Nephron (organoid): ENCODE measurements around the gene PPFIA1.

Experiments
- H3K27ac Mint-ChIP-seq, 3 experiments: 2 replicates each; pipeline ENCODE4 v1.8.0; 2020; ENCODE audit warnings: mixed read lengths in 3 of 3, mild to moderate bottlenecking in 2 of 3, moderate library complexity in 1 of 3
- H3K27me3 Mint-ChIP-seq: 2 replicates; pipeline ENCODE4 v1.8.0; 2021; ENCODE audit warnings: low read depth, mild to moderate bottlenecking, moderate library complexity, mixed read lengths
- H3K36me3 Mint-ChIP-seq: 2 replicates; pipeline ENCODE4 v1.8.0; 2020; ENCODE audit warnings: low read depth, mixed read lengths
- H3K4me1 Mint-ChIP-seq: 2 replicates; pipeline ENCODE4 v1.8.0; 2020; ENCODE audit warnings: mixed read lengths
- H3K4me3 Mint-ChIP-seq, 3 experiments: 2 replicates each; pipeline ENCODE4 v1.8.0; 2020; ENCODE audit warnings: mild to moderate bottlenecking in 3 of 3, mixed read lengths in 3 of 3, moderate library complexity in 2 of 3
- H3K9me3 Mint-ChIP-seq: 2 replicates; pipeline ENCODE4 v1.8.0; 2020; ENCODE audit warnings: mixed read lengths
- CTCF ChIP-seq, 3 experiments: fragments of 200-600 bp; sonication (generic); IDR thresholded peaks; one replicate each; pipeline ENCODE4 v1.5.0; 2021; ENCODE audit warnings: antibody characterized with exemption in 3 of 3; ENCODE audit not compliant: unreplicated experiment in 3 of 3

PPFIA1 gene

GRCh38 chr11:70352100-70352499, 81.6 kb downstream of the PPFIA1 start:
- no peak overlapping the region for H3K27ac Mint-ChIP-seq
- H3K9me3 Mint-ChIP-seq = no peaks in the 10 kb centered on the region
- peaks cover 9% of the 10 kb centered on the region for H3K4me1 Mint-ChIP-seq
- H3K4me3 Mint-ChIP-seq = no peak overlapping the region
- H3K36me3 Mint-ChIP-seq = peaks cover 59% of the 10 kb centered on the region
- H3K27me3 Mint-ChIP-seq = no peaks in the 10 kb centered on the region
- no peak for TF ChIP-seq CTCF (IDR thresholded peaks at IDR 0.05; ENCODE audit: unreplicated experiment in 3 of 3)

GRCh38 chr11:70352601-70353000, 82.1 kb downstream of the PPFIA1 start:
- Mint-ChIP-seq H3K4me1 (peaks cover 9% of the 10 kb centered on the region), H3K4me3 (no peak overlapping the region), H3K27me3 (no peaks in the 10 kb centered on the region), H3K27ac (no peak overlapping the region), H3K9me3 (no peaks in the 10 kb centered on the region), H3K36me3 (peaks cover 56% of the 10 kb centered on the region)
- TF ChIP-seq CTCF (IDR thresholded peaks at IDR 0.05; ENCODE audit: unreplicated experiment in 3 of 3) = no peak

- H3K4me3 Mint-ChIP-seq = no peak overlapping the region
- peaks cover 59% of the 10 kb centered on the region for H3K36me3 Mint-ChIP-seq
- peaks cover 9% of the 10 kb centered on the region for H3K4me1 Mint-ChIP-seq
- no peaks in the 10 kb centered on the region for H3K9me3 Mint-ChIP-seq
- no peak for TF ChIP-seq CTCF (IDR thresholded peaks at IDR 0.05; ENCODE audit: unreplicated experiment in 3 of 3)
- H3K27me3 Mint-ChIP-seq = no peaks in the 10 kb centered on the region
- no peak overlapping the region for H3K27ac Mint-ChIP-seq
These were observed 82.8 kb downstream of the PPFIA1 start for GRCh38 chr11:70353329-70353728.

GRCh38 chr11:70353900-70354568, 83.5 kb downstream of the PPFIA1 start:
- no peaks in the 10 kb centered on the region for H3K9me3 Mint-ChIP-seq
- H3K4me3 Mint-ChIP-seq = no peak overlapping the region
- H3K4me1 Mint-ChIP-seq = peaks cover 9% of the 10 kb centered on the region
- no peak for TF ChIP-seq CTCF (IDR thresholded peaks at IDR 0.05; ENCODE audit: unreplicated experiment in 3 of 3)
- peaks cover 63% of the 10 kb centered on the region for H3K36me3 Mint-ChIP-seq
- H3K27me3 Mint-ChIP-seq = no peaks in the 10 kb centered on the region
- H3K27ac Mint-ChIP-seq = no peak overlapping the region

GRCh38 chr11:70354629-70355028, 84.1 kb downstream of the PPFIA1 start:
- no peak overlapping the region for H3K4me3 Mint-ChIP-seq
- H3K4me1 Mint-ChIP-seq = peaks cover 9% of the 10 kb centered on the region
- no peaks in the 10 kb centered on the region for H3K9me3 Mint-ChIP-seq
- no peak for TF ChIP-seq CTCF (IDR thresholded peaks at IDR 0.05; ENCODE audit: unreplicated experiment in 3 of 3)
- peaks cover 63% of the 10 kb centered on the region for H3K36me3 Mint-ChIP-seq
- no peak overlapping the region for H3K27ac Mint-ChIP-seq
- no peaks in the 10 kb centered on the region for H3K27me3 Mint-ChIP-seq

GRCh38 chr11:70358753-70359152, 88.3 kb downstream of the PPFIA1 start:
- Mint-ChIP-seq H3K36me3 (peaks cover 77% of the 10 kb centered on the region), H3K4me3 (no peak overlapping the region), H3K27ac (no peak overlapping the region), H3K4me1 (no peaks in the 10 kb centered on the region), H3K9me3 (no peaks in the 10 kb centered on the region), H3K27me3 (no peaks in the 10 kb centered on the region)
- no peak for TF ChIP-seq CTCF (IDR thresholded peaks at IDR 0.05; ENCODE audit: unreplicated experiment in 3 of 3)
